Occipital lobe (tissue), 2 donors: ENCODE results near the gene NCOA6. TPM values are rescaled to one million over a fixed set of nuclear protein-coding genes. Genes with fewer than 3 reads are reported as not detected.
"Not testable (repeated sequence)": the region's sequence is repeated elsewhere in the genome, so short reads cannot be mapped to it uniquely, and the experiment has no call there.

Experiments used
- DNase-seq: peaks from one replicate; lab custom pipeline; 2025; lab: John Stamatoyannopoulos, UW
- total RNA-seq: library from RNA; depleted of rRNA; stranded (reverse); fragments of >200 nt; gene quantifications from one replicate; pipeline ENCODE4 v1.2.3, GENCODE V29; 2014

The NCOA6 gene
- total RNA-seq, 1 donor from 2014 or later: 60.8 TPM

DNA sequence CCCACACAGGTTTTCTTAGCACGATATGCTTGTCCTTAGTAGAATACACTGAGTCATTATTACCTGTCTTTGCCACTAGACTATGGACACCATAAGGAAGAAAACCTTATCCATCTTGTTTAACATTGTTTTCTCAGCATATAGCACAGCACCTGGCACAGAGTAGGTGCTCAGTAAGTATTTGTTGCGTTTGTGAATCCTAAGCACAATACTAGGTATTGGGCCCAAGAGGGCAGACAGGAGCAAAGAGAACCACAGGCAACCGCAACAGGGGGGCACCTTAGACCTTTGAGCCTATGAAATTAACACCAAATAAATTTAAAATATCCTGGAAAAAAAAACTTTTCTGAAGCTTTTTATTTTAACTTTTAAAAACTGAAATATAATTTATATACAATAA, 3.7 kb upstream of the NCOA6 start:
- DNase-seq: no peak

DNA sequence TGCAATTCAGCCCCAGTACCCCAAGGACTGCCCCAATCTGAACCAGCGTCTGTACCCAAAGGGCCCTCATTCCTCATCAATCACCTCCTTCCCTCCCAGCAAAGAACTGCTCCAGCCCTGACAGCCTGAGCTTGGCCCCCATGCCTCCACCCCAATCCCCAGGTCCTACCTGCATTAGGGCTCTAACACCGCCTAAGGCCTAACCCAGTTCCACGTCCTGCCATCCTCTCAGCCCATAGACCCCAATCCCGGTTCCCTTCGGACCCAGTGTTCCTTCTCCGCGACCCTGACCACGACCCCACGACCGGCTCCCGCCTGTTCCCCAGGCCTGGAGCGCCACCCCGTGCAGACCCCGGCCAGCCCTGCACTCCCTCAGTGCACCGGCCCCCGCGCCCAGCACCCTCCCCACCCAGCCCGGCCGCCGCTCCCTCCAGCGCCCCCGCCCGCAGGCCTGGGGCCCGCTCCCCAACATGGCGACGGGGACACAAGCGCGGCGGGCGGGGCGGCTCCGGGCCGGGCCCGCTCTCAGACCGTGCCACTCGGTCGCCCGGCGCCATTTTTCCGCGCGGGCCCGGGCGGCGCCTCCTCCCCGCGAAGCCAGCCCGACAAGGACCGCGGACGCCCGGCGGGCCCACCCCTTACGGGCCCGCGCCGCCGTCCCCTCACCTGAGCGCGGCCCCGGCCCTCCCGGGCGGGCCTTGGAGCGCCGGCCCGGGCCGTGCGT, 483 bp downstream of the NCOA6 start:
- peak; percentile 34 for DNase-seq

DNA sequence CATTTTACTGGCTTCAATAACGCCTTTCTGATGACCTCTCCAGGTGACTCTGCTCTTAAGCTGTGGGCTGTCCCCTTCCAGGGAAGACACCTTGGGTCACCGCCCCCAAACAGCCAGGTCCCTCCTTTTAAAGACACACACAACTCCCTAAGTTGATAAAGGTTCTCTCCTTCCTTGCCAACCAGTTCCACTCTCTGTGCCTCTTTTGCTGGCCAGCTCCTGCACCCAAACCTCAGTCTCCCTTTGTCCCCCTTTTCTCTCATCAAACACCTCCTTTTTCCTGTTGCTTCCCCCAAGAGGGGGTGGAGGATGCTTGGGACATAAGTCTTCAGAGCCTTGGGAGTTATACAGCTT, 1.0 kb downstream of the NCOA6 start:
- DNase-seq: no peak

DNA sequence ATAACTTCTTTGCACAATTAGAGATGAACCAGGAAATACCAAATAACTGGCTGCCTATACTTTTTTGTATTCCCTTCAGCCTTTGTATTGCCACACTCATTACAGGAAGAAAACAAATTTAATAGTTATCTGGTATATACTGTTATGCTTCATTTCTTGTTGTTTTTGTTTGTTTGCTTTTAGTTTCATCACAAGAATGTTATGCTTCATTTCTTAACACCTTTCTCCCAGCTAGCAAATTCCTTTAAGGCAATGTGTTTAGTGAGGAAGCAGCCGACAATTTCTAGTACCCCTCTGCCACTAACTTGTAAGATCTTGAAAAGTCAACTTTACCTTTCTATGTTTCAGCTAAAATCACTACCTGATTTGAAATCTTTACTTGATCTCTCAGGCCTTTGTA, 1.4 kb downstream of the NCOA6 start:
- DNase-seq: no peak

DNA sequence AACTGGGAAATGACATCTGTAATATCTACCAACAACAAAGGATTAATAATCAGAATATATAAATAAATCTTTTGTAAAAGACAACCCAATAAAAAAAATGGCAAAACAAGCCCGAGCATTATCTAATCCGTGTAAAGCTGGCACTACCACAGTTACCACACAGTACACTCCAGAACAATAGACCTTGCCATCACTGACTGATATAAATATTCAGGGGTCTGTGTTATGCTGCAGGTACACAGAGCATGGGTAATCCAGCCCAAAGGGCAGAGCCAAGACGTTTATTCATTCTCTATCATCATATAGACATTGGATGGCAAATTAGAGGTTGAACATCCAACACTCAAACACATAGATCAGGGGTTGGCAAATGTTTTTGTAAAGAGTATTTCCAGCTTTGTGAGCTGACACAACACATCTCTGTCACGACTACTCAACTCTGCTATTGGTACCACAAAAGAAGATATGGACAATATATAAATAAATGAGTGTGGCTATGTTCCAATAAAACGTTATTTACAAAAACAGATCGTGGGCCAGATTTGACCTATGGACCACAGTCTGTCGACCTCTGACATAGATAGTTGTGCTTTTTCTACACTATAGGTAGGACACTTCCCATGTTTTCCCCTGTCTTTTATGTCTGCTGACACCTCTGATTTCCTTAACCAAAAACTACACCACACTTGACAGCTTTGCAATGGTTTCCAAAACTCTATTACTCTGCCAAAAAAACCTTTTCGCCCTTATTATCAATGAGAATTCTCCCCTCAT, 4.5 kb downstream of the NCOA6 start:
- no peak for DNase-seq

DNA sequence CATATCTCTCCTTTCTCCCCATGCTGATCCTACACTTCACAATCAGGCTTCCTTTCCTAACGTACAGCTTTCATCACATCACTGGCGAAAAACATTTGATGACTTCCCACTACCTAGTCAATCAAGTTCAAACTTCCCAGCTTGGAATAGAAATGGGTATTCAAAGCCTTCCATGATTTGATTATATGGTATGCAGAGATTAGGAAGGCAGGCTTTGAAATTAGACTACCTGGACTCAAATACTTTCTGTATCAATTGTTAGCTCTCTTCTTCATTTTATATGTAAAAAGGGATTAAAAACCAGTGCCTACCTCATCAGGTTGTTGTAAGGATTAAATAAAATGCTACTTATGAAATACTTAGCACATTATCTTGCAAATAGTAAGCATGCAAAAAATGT, 7.7 kb downstream of the NCOA6 start:
- DNase-seq: no peak

DNA sequence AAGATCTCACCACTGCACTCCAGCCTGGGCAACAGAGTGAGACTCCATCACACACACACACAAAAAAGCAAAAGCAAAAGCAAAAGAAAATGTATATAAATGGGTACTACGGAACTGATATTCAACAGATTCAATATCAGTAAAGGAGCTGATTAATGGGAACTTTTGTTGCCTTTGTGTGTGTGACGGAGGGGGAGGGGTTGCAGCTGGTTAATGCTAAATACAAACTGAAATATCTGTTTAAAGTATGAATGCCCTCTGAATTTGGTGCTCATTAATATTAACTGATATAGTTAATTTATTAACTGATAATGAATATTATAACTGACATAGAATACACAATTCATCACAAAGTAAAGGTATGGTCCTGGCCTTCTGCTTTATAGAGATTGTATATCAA, 8.4 kb downstream of the NCOA6 start:
- no peak for DNase-seq

DNA sequence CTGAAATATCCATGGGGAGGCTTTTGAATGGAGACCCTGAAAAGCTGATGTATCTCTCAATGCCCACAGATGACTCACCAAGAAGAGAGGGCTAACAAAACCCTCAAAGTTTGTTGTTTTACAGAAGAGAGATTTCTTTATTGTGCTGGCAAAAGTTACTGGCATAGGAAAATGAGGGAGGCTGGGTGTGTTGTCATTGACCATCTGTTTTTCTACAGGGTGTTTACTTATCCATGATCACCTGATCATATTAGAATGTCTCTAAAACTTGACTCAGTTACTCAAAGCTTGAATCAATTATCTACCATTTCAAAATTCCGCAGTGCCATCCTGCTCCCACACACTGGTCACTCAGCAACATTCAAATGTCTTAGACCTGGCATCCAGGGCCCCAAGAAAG, 9.8 kb downstream of the NCOA6 start:
- DNase-seq: no peak

DNA sequence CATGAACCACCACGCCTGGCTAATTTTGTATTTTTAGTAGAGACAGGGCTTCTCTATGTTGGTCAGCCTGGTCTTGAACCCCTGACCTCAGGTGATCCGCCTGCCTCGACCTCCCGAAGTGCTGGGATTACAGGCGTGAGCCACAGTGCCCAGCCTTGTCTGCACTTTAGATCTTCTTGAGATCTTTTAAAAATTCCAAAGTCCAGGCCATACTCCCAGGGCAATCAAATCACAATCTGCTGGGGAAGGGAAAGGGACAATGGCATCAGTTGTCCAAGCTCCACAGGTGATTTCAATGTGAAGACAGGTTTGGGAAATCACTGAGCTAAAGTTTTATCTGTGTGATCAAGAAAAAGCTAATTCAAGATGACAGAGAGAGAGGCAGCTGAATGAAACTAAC, 16.9 kb downstream of the NCOA6 start:
- no peak for DNase-seq

DNA sequence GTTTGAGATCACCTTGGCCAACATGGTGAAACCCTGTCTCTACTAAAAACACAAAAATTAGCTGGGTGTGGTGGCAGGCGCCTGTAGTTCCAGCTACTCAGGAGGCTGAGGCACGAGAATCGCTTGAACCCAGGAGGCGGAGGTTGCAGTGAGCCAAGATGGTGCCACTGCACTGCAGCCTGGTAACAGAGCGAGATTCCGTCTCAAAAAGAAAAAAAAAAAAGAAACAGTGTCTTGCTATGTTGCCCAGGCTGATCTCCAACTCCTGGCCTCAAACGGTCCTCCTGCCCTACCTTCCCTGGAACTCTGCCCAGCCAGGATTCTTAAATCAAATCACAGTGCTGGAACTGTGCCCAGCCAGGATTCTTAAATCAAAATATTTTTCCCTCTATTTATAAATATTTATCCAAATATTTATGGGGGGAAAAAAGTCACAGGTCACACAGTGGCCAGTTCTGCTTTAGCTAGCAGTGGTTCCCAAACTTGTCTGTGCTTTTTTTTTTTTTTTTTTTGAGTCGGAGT, 17.4 kb downstream of the NCOA6 start:
- DNase-seq: not testable (repeated sequence)

DNA sequence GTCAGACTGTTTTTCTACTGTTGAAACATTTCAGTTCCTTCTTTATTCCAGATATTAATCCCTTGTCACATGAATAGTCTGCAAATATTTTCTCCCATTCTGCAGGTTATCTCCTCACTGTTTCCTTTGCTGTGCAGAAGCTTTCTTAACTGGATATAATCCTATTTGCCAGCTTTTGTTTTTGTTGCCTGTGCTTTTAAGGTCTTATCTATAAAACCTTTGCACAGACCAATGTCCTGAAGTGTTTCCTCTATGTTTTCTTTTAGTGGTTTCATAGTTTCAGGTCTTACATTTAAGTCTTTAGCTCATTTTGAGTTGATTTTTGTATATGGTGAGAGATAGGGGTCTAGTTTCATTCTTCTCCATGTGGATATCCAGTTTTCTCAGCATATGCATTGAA, 19.2 kb downstream of the NCOA6 start:
- no peak for DNase-seq

DNA sequence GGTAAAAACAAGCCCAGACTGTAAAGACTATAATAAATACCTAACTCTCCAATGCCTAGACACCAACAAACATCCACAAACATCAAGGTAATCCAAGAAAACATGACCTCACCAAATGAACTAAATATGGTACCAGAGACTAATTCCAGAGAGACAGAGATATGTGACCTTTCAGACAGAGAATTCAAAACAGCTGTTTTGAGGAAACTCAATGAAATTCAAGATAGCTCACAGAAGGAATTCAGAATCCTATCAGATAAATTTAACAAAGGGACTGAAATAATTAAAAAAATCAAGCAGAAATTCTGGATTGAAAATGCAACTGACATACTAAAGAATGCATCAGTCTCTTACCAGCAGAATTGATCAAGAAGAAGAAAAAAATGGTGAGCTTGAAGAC, 26.6 kb downstream of the NCOA6 start:
- no peak for DNase-seq

DNA sequence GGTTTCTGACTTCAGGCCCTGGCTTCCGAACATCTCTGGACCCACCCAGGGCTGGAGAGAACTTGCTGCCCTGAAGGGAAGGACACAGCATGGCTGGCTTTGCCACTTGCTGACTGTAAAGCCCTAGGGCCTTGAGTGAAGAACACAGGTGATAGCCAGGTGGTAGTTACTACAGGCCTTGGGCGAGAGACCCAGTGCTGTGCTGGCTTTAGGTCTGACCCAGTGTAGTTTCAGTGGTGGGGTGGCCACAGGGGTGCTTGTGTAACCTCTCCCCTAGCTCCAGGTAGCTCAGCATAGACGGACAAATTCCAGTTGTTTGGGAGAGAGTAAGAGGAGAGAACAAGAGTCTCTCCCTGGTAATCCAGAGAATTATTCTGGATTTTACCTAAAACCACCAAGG, 27.1 kb downstream of the NCOA6 start:
- DNase-seq: no peak

DNA sequence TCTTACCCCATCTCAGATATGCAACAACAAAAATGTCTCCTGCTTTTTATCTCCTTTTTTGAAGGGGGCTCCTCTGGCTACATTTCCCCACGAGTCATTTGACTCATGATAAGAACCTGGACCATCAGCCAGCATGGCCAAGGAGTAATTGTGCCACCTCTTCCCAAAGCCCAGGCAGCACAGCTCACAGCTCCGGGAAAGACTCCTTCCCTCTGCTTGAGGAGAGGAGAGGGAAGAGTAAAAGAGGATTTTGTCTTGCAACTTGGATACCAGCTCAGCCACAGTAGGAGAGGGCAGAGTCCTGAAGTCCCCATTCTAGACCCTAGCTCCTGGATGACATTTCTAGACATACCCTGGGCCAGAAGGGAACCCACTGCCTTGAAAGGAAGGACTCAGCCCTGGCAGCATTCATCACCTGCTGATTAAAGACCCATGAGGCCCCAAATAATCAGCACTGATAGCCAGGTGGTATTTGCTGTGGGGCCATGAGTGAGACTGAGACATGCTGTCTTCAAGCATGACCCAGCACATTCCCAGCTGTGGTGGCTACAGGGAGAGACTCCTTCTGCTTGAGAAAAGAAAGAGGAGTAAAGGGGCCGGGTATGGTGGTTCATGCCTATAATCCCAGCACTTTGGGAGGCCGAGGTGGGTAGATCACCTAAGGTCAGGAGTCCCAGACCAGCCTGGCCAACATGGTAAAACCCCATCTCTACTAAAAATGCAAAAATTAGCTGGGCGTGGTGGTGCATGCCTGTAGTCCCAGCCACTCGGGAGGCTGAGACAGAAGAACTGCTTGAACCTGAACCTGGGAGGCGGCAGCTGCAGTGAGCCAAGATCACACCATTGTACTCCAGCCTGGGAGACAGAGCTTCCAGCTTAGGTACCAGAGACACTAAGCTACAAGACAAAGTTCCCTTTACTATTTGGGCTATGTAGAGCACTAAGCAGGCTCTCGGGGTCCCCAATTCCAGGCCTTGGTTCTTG, 28.1 kb downstream of the NCOA6 start:
- no peak for DNase-seq

DNA sequence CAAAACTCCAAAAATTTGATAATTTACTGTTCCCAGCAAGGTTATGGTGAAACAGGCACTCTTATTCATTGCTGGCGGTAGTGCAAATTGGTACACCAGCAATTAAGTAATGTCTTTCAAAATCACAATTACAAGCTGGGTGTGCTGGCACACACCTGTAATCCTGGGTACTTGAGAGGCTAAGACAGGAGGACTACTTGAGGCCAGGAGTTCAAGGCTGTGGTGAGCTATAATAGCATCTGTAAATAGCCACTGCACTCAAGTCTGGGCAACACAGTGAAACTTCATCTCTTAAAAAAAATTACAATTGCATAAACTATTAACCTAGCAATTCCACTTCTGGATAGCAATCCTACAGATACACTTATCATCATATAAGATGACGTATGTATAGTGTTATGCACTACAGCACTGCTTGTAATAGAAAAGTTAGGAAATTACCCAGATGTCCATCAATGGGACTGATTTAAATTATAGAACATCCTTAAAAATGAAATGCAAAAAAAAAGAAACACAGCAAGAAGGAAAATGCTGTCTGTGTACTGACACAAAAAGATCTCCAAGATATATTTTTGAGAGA, 31.4 kb downstream of the NCOA6 start:
- DNase-seq: no peak

DNA sequence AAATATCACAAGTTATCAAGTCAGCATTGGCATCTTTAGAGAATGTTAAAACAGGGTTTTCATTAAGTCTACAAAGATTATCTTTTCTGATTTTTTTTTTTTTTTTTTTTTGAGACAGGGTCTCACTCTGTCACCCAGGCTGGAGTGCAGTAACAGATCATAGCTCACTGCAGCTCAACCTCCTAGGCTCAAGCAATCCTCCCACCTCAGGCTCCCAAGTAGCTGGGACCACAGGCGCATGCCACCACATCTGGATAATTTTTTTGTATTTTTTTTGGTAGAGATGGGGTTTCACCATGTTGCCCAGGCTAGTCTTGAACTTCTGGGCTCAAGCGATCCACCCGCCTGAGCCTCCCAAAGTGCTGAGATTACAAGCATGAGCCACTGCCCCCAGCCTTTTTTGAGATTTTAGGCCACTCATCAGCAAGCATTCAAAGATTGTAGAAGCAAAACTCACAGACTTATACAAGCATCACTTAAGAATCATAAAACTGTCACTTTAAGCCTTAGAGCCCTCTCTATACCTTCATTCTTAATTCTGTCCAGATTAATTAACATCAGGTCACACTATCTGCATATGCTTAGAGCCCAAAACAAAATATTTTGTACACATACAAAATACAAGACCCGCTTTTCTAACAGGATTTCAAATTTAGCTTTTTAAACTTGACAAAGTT, 32.6 kb downstream of the NCOA6 start:
- no peak for DNase-seq

DNA sequence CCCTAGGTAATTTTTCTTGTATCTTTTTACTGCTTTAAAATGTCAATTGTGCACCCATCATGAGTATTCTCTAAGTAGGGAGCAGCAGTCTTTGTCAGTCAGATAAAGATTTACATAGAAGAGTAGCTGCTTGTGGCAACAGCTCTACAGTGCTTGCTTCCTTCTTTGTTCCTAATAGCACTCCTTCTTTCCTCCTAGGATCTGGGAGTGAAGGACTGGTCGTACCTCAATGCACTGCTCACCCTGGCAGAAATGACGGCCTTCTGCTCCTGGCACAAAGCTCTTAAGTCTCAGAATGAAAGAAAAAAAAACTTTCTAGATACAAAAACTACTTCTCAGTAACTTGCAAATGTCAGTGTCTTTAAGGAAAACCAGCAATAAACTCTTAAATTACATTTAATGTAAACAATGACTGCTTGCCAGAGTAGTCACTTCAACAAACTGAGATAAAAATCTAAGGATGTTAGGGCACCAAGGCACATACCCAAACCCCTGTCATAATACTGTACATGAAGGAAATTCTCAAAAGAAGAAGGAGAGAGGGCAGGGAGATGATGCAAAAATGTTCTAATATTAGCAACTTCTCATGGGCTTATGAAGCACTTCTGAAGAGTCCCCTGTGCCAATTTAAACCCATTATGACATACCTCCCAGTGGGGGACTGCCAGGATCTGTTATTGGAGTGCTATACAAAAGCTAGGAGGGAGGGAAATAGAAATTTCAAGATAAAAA, 34.0 kb downstream of the NCOA6 start:
- no peak for DNase-seq

DNA sequence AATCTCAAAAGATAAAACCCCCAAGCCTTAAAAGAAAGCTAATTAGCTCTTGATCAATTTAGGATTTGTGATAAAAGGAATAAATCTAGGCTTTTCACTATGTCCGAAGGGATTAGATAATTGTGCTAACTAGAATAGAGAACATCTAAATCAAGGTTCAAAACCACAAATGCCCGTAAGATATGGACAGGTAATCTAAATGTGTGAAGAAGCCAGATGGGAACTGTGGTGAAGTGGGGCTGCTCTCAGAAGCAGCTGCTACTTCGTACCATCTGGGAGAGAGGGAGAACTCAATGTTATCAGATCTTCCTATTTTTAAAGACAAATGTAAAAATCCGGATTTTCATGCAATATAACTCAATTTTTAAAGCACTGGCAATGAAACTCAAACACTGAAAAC, 44.2 kb downstream of the NCOA6 start:
- DNase-seq: no peak

DNA sequence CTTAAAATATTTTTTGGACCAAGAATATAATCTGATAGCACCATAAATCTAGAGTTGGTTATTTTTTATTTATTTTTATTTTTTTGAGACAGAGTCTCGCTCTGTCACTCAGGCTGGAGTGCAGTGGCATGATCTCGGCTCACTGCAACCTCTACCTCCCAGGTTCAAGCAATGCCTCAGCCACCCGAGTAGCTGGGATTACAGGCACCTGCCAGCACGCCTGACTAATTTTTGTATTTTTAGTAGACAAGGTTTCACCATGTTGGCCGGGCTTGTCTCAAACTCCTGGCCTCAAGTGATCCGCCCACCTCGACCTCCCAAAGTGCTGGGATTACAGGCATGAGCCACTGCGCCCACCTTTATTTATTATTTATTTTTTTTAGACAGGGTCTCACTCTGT, 45.2 kb downstream of the NCOA6 start:
- not testable (repeated sequence) for DNase-seq

DNA sequence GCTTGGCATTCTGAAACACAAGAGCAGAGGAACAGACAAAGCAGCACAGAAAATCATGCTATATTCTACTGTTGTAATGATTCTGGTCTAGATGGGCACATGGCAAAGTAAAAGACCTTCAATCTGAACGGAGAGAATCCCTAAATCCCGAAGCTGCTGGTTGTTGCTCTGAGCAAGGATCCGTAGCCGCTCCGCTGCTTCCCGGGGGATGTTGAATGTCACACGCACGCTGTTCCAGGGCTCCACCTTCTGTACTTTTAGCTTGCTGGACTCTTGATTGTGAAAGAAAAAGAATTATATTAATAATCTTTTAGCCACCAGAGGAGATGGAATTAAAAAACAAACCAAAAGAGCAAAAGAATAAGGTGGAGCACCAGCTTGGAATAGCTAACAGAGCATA, 49.3 kb downstream of the NCOA6 start:
- DNase-seq: no peak
